Neutrophil (primary cell): Measurements from ENCODE around the gene CFLAR.
A peak's percentile ranks its signal among the peaks of the same experiment; 100 is the strongest.

ENCODE experiments used
- H3K27ac ChIP-seq: fragments of 200-600 bp; sonication (generic); 2 replicates; pipeline ENCODE4 v1.5.1; 2016; ENCODE audit warnings: mild to moderate bottlenecking, moderate library complexity
- H3K27me3 ChIP-seq: fragments of 200-600 bp; sonication (generic); 2 replicates; pipeline ENCODE4 v1.6.0; 2016; ENCODE audit warnings: mild to moderate bottlenecking
- H3K36me3 ChIP-seq: fragments of 200-600 bp; sonication (generic); 2 replicates; pipeline ENCODE4 v1.5.1; 2017
- H3K4me1 ChIP-seq, 2 experiments: fragments of 200-600 bp in 1 of 2; sonication (generic) in 1 of 2; 1 replicate in 1 of 2; 2 replicates in 1 of 2; pipeline versions ENCODE4 v1.5.1 to v1.6.1; 2013 to 2016; ENCODE audit warnings: low read depth in 1 of 2, low read length in 1 of 2, mild to moderate bottlenecking in 1 of 2, moderate library complexity in 1 of 2; ENCODE audit not compliant: control insufficient read depth in 1 of 2, insufficient read depth in 1 of 2
- H3K4me3 ChIP-seq, 2 experiments: fragments of 200-600 bp in 1 of 2; sonication (generic) in 1 of 2; 1 replicate in 1 of 2; 2 replicates in 1 of 2; pipeline ENCODE4 v1.5.1; 2013 to 2016; ENCODE audit warnings: low read depth in 1 of 2, low read length in 1 of 2, mild to moderate bottlenecking in 1 of 2, moderate library complexity in 1 of 2
- H3K9me3 ChIP-seq: fragments of 200-600 bp; sonication (generic); 2 replicates; pipeline ENCODE4 v1.5.1; 2016
- CTCF ChIP-seq: fragments of 200-600 bp; sonication (generic); IDR thresholded peaks from 2 replicates; pipeline ENCODE4 v1.5.1; 2016; ENCODE audit warnings: antibody characterized with exemption

The CFLAR gene

GRCh38 chr2:201204655-201205514 lies 88.9 kb downstream of the CFLAR start:
- Histone ChIP-seq H3K36me3 (peaks cover 15% of the 10 kb centered on the region), H3K4me3 (no peak overlapping the region), H3K27me3 (no peaks in the 10 kb centered on the region)

GRCh38 chr2:201205515-201205849 lies 89.5 kb downstream of the CFLAR start:
- Histone ChIP-seq H3K36me3 (peaks cover 10% of the 10 kb centered on the region), H3K9me3 (no peaks in the 10 kb centered on the region), H3K4me1 (peaks cover 38 to 39% of the 10 kb centered on the region in 2 experiments), H3K4me3 (no peak overlapping the region), H3K27me3 (no peaks in the 10 kb centered on the region), H3K27ac (no peak overlapping the region)
- no peak for TF ChIP-seq CTCF

More at GRCh38 chr2:201204655-201205514, 88.9 kb downstream of the CFLAR start:
- H3K27ac ChIP-seq = peak overlapping the region; percentile 53
- no peaks in the 10 kb centered on the region for H3K9me3 ChIP-seq
- peaks cover 32 to 33% of the 10 kb centered on the region in 2 experiments for H3K4me1 ChIP-seq
- no peak for TF ChIP-seq CTCF

- H3K27me3 ChIP-seq = no peaks in the 10 kb centered on the region
- peak overlapping the region; percentile 45 to 48 for H3K4me3 ChIP-seq
- peaks cover 28 to 29% of the 10 kb centered on the region in 2 experiments for H3K4me1 ChIP-seq
- peak overlapping the region; percentile 90 for H3K27ac ChIP-seq
- H3K9me3 ChIP-seq = no peaks in the 10 kb centered on the region
- no peaks in the 10 kb centered on the region for H3K36me3 ChIP-seq
- TF ChIP-seq CTCF = no peak
These were observed 92.7 kb downstream of the CFLAR start for GRCh38 chr2:201208563-201209252.

GRCh38 chr2:201215963-201216362 lies 100.0 kb downstream of the CFLAR start:
- H3K27ac ChIP-seq = no peak overlapping the region
- TF ChIP-seq CTCF = no peak
- H3K36me3 ChIP-seq = peaks cover 44% of the 10 kb centered on the region
- no peaks in the 10 kb centered on the region for H3K27me3 ChIP-seq
- H3K9me3 ChIP-seq = no peaks in the 10 kb centered on the region
- no peak overlapping the region for H3K4me3 ChIP-seq
- no peaks in the 10 kb centered on the region for H3K4me1 ChIP-seq

DNA sequence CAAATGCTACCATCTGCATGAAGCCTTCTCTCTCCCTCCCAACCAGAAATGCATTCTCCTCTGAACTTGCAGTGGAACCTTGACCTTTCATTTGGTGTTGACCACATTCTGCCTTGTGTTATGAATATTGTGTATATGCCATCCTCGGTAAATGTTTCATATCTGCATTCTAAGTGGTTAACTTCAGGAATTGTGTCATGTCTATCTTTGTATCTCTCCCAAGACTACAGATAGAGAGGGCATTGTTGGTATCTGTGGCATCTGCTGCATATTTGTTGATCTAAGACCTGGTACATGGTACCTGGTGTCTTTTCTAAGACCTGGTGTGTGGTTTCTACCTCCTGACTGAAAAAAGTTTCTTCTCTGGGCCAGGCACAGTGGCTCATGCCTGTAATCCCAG lies 101.0 kb downstream of the CFLAR start:
- Histone ChIP-seq H3K4me1 (no peaks in the 10 kb centered on the region), H3K4me3 (no peak overlapping the region), H3K27ac (no peak overlapping the region), H3K9me3 (no peaks in the 10 kb centered on the region), H3K36me3 (peaks cover 50% of the 10 kb centered on the region), H3K27me3 (no peaks in the 10 kb centered on the region)
- no peak for TF ChIP-seq CTCF
